ENCODE results near the gene MIPOL1. TPM values are rescaled to one million over a fixed set of nuclear protein-coding genes. Genes with fewer than 3 reads are reported as not detected.
A peak's percentile ranks its signal among the peaks of the same experiment; 100 is the strongest.

The MIPOL1 gene
- total and polyA plus RNA-seq, 9 of the 15 experiments (the other 6 are each of a cell fraction or from before 2014, with no cell fraction given): 6.7 to 21.9 (median 12.4) TPM

- TF ChIP-seq RBM22 (IDR thresholded peaks at IDR 0.05; ENCODE audit: low read depth, low read length, poor library complexity, severe bottlenecking) (no peak), C11orf30 (IDR thresholded peaks at IDR 0.05; ENCODE audit: low read depth) (0 out of 2 replicates have a peak, but pooled peaks have one; percentile 12), ZNF316 (IDR thresholded peaks at IDR 0.05) (peak; percentile 32), XRCC3 (IDR thresholded peaks at IDR 0.05) (no peak), CBX3 (IDR thresholded peaks at IDR 0.05; ENCODE audit: borderline replicate concordance in 1 of 2, low read length in 2 of 2) (no peak), FUS (optimal IDR thresholded peaks at IDR 0.05; ENCODE audit: low read depth, low read length) (no peak)
Observed at GRCh38 chr14:37311252-37311651, 113.5 kb downstream of the MIPOL1 start (continued).

GRCh38 chr14:37318938-37319337 lies 121.2 kb downstream of the MIPOL1 start:
- DNase-seq (ENCODE audit: extremely low read depth in 1 of 4, low spot score in 3 of 4) (no peak), ATAC-seq (no peak), FAIRE-seq (no peak)
- Histone ChIP-seq H3K79me2 (ENCODE audit: control insufficient read depth, insufficient read depth, low read length) (no peaks in the 10 kb centered on the region), H3K9me1 (ENCODE audit: control insufficient read depth, insufficient read depth, low read length) (no peaks in the 10 kb centered on the region), H3K9me3 (replicated peaks; ENCODE audit: control insufficient read depth, insufficient read depth, low read depth, low read length) (no peaks in the 10 kb centered on the region), H2AFZ (ENCODE audit: low read depth, low read length) (no peak overlapping the region), H3K4me2 (ENCODE audit: insufficient read depth, low read length) (no peak overlapping the region), H3K27me3 (ENCODE audit: control insufficient read depth in 2 of 2, insufficient read depth in 2 of 2, low read length in 2 of 2) (no peaks in the 10 kb centered on the region), H4K20me1 (replicated peaks; ENCODE audit: control insufficient read depth, insufficient read depth, low read length) (no peaks in the 10 kb centered on the region), H3K36me3 (ENCODE audit: control insufficient read depth, insufficient read depth, low read length) (no peaks in the 10 kb centered on the region), H3K4me1 (replicated peaks in 1 of 2; ENCODE audit: control insufficient read depth in 2 of 2, insufficient read depth in 2 of 2, low read length in 2 of 2) (no peaks in the 10 kb centered on the region), H3K27ac (ENCODE audit: extremely low read depth, low read depth, low read length) (no peak overlapping the region), H3K9ac (ENCODE audit: insufficient read depth in 1 of 2, low read depth in 2 of 2, low read length in 2 of 2) (no peak overlapping the region), H3K4me3 (no peak overlapping the region)
- 42% methylated on average over 2 of the region's 2 CpGs for WGBS (ENCODE audit: insufficient coverage, low coverage, missing lambda C conversion rate)
- BruUV-seq (replicated peaks): no TSS peak
- intact Hi-C loops (cut with micrococcal nuclease): no loop called here
- CTCF ChIA-PET (ENCODE audit: low intra/inter-chr PET ratio): no interaction called here
- POLR2A ChIA-PET: interaction anchor here (0.5 to 0.6 kb wide), 2 partner anchors 171 to 287 kb away, joined by 3 to 4 read pairs; no protein-coding TSS in a partner anchor
- in situ Hi-C loops (cut with MboI): no loop called here
- no peak for TF ChIP-seq RUNX1 (IDR thresholded peaks at IDR 0.05; ENCODE audit: low read depth)
- no peak for TF ChIP-seq ZNF436 (CRISPR knock-in tag; IDR thresholded peaks at IDR 0.05)
- TF ChIP-seq ATF3 (IDR thresholded peaks at IDR 0.05): no peak
- no peak for TF ChIP-seq ATF3 (CRISPR knock-in tag; conservative IDR thresholded peaks at IDR 0.05)
- TF ChIP-seq USF2 (CRISPR knock-in tag; IDR thresholded peaks at IDR 0.05): no peak
- TF ChIP-seq REST (IDR thresholded peaks at IDR 0.05; ENCODE audit: borderline replicate concordance): no peak
- no peak for TF ChIP-seq REST (CRISPR knock-in tag; IDR thresholded peaks at IDR 0.05; ENCODE audit: low read depth)
- TF ChIP-seq MEF2A (IDR thresholded peaks at IDR 0.05; ENCODE audit: control insufficient read depth, low read depth, low read length): no peak

Measured in K562 (cell line).